Measurements from ENCODE around the gene SLC43A3.
"Not testable (repeated sequence)": the region's sequence is repeated elsewhere in the genome, so short reads cannot be mapped to it uniquely, and the experiment has no call there.

DNA sequence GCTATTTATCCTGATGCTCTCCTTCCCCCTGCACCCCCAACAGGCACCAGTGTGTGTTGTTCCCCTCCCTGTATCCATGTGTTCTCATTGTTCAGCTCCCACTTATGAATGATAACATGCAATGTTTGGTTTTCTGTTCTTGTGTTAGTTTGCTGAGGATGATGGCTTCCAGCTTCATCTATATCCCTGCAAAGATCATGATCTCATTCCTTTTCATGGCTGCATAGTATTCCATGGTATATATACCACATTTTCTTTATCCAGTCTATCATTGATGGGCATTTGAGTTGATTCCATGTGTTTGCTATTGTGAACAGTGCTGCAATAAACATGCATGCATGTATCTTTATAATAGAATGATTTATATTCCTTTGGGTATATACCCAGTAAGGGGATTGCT, 65.5 kb downstream of the SLC43A3 start:
- TF ChIP-seq, protein P1, sequence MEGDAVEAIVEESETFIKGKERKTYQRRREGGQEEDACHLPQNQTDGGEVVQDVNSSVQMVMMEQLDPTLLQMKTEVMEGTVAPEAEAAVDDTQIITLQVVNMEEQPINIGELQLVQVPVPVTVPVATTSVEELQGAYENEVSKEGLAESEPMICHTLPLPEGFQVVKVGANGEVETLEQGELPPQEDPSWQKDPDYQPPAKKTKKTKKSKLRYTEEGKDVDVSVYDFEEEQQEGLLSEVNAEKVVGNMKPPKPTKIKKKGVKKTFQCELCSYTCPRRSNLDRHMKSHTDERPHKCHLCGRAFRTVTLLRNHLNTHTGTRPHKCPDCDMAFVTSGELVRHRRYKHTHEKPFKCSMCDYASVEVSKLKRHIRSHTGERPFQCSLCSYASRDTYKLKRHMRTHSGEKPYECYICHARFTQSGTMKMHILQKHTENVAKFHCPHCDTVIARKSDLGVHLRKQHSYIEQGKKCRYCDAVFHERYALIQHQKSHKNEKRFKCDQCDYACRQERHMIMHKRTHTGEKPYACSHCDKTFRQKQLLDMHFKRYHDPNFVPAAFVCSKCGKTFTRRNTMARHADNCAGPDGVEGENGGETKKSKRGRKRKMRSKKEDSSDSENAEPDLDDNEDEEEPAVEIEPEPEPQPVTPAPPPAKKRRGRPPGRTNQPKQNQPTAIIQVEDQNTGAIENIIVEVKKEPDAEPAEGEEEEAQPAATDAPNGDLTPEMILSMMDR (IDR thresholded peaks at IDR 0.05; ENCODE audit: poor library complexity), result not testable (repeated sequence)
- not testable (repeated sequence) for TF ChIP-seq EZH2phosphoT487 (IDR thresholded peaks at IDR 0.05; ENCODE audit: low read depth, severe bottlenecking, unreplicated experiment)

Data from hepatocyte (in vitro differentiated cells).